K562 treated with DMSO at 1 percent for 4 hours (cell line): ENCODE results near the gene RGS6. TPM values are rescaled to one million over a fixed set of nuclear protein-coding genes. Genes with fewer than 3 reads are reported as not detected.

ENCODE experiments used
- total RNA-seq: library from RNA; unstranded; fragments of 300-600 nt; gene quantifications from 2 replicates; pipeline ENCODE4 v1.2.3, GENCODE V29; 2022; ENCODE audit not compliant: insufficient read depth

RGS6 gene
- not detected in 2 replicates for total RNA-seq

GRCh38 chr14:71932229-71932981, at the start of gene RGS6:
Gene RGS6 (plus strand): TSS chr14:71932429.

